ENCODE data around the gene DIP2C.
"Not testable (repeated sequence)": the region's sequence is repeated elsewhere in the genome, so short reads cannot be mapped to it uniquely, and the experiment has no call there.

DIP2C gene

GRCh38 chr10:526651-527312, 162.7 kb downstream of the DIP2C start:
- no peak for DNase-seq

GRCh38 chr10:525565-526315, 163.7 kb downstream of the DIP2C start:
- no peak for DNase-seq

GRCh38 chr10:523925-524324, 165.5 kb downstream of the DIP2C start:
- no peak for DNase-seq

DNA sequence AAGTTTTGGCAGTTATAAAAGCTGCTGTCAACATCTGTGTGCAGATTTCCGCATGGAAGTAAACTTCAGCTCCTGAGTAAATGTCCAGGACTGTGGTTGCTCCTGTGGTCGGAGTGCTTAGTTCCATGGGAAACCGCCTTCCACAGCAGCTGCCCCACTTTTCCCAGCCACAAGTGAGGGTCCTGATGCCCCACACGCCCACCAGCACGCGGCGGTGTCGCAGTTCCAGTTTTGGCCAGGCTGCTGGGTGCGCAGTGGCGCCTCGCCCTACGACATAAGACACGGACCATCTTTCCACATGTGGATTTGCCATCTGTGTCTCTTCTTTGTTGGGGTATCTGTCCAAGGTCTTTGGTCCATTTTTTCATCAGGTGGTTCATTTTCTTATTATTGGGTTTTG, 167.1 kb downstream of the DIP2C start:
- DNase-seq, result no peak

DNA sequence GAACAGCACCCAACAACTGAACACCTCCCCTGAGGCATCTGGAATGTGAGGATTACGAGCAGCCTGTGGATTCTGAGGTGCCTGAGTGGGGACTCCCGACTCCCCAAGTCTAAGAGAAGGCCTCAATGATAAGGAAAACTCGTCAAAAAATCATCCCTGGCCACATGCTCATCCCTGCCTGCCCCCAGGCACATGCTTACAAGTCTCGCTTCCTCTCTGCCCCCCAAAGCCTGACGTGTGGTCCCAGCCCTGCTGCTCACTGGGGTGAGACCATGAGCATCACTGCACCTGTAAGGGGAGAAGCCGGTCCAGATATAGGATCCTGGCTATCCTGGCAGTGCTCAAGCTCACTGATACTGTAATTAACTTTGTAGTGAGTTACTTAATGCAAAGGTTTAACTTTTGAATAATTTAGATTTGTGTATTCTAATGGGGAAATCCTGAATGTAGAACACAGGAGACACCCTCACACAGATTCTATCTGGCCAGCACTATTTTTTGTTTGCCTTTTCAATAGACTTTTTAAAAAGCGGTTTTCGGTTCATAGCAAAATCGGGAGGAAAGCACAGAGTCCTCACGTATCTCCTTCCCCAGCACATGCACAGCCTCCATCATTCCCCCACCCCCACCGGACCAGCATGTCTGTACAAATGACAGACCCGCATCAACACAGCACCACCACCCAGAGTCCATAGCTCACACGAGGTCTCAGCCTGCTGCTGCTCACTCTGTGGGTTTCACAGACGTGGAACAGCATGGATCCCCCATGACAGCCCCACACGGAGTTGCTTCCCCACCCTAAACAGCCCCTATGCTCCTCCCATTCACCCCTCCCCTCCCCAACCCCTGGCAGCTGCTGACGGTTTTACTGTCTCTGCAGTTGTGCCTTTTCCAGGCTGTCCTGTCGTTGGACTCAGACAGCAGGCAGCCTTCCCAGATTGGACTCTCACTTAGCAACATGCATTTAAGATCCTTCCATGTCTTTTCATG, 167.9 kb downstream of the DIP2C start:
- DNase-seq, result no peak

DNA sequence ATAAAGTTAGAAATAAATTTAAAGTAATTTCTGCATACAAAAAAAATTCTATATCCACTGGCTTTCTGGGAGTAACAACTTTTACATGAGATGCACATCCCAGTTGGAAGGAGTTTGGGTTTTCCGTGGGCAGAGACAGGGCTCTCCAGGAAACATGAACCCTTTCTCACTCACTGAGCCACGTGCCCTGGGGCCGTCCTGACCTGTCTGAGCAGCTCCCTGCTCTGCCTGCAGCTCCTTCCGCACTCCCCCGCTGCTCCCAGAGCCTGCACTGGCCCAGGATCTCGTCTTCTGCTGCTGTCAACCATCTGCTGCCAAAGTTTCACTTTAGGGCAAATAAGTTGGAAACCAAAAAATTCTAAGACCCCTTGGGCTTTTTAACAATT, 169.1 kb downstream of the DIP2C start:
- no peak for DNase-seq

DNA sequence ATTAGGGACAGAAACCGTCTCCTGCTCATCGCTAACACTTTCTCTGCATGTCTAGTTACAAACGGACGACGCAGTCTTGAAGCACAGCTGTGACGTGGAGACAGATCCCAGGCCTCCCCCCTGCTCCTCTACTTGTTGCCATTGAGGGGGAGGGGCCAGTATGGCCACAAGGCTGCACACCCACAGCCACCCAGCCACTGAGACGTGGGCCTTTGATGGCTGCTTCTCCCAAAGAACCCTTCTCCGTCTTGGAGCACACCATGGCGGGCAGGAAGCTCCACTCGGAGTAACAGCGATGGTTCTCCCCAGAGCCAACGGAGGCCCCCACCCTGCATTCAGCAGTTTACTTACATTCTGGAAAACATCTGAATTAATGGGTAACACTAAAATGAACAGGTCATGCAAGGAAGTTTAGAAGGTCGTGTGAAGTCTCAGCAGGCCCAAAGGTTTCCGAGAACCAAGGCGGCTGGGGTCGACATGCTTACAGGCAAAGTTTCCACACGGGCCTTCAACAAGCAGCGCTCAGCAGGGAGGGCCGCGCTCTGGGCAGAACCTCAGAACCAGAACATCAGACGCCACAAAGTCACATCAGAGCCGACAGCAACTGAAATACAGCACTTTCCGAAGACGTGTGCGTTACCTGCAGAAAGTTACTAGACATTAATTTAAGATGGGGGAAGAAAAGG, 169.6 kb downstream of the DIP2C start:
- no peak for DNase-seq

DNA sequence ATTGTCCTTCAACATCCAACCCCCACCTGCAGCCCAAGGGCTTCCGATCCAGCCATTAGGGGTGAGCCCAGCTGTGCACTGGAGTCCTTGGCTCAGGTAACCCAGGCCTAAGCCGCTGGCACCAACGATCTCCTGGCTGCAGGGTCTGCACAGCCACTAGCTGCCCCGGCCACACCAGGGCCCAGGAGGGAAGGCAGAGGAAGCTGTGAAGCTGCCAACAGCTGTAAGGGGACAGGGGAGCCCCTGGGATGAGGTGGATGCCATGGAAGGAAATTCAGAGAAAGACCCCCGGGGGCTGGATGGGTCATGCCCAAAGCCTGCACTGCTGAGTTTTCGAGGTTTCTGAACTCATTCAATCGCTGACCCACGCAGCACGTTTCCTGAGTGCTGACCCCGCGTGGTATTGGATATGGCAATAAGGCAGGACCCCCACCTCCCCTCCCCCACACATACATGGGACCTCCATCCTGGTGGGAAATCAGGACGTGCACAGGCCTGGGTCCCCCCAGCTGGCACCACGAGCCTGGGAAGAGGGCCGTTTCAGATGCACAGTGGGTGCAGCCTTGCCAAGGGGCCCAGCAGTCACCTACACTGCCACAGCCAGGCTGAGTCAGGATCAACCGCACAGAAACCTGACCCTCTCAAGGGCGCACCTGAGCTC, 170.3 kb downstream of the DIP2C start:
- DNase-seq, result no peak

DNA sequence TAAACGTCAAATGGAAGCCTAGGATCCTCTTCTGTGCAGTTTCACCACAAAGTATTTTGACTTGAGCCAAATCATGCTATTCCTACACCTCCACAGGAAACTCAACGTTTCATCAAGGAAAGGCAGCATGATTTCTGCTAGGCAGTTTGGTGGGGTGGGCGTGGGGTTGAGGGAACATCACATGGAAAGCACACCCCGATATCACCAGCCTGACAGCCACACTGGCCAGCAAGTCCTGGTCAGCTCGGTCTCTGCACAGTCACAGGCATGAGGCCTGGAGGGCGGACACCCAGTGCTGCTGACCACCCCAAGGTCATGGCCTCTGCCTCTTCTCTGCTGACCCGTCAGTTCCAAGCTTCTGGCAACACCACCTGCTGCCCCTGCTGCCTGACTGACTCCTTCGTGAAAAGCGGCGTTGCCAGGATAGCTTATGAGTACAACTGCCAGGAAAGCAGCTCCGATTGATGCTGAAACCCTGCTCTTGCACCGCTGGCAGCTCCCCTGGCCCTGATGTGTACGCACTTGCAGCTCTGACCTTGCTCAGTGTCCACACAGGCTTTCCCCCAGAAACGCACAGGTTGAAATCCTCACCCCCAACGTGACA, 171.5 kb downstream of the DIP2C start:
- no peak for DNase-seq

- DNase-seq, result no peak
Observed at GRCh38 chr10:517241-517830, 172.1 kb downstream of the DIP2C start.

GRCh38 chr10:516764-517163, 172.7 kb downstream of the DIP2C start:
- no peak for DNase-seq

GRCh38 chr10:515674-516073, 173.8 kb downstream of the DIP2C start:
- DNase-seq, result no peak

DNA sequence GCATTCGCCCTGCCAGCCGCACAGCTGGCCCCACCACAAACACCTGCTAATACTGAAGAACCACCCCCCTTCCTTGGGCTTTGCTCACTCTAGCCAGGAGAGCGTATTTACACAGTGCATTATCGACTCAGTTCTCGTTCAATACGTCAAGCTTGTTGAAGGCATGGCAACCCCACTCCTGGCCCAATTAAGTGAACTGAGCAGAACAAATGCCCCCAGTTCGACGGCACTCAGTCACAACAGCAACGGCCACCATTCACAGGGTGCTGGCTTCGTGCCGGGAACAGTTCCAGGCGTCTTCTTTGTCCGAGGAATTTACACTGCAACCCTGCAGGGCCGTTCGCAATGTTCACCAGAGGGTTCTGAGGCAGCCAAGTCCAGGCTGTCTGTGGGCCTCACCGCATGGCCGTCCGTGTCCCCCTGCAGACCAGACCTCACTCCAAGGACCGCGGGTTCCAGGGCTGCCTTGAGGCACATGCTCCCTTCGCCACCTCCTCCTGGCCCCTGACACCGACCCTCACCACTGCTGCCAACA, 175.3 kb downstream of the DIP2C start:
- no peak for DNase-seq

DNA sequence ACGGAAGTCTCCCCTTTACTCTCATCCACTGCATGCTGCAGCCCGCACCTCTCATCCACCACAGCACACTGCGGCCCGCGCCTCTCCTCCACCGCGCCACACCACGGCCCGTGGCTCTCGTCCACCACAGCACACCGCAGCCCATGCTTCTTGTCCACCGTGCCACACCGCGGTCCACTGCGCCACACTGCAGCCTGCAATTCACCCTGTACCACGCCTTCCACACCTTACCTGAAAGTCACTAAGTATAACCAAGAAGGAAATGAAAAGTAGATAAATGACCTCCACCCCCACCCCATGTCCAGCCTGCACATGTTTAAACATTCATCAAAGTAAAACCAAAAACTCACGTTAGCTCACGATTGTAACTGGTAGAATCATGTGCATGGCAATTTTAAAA, 176.1 kb downstream of the DIP2C start:
- no peak for DNase-seq

GRCh38 chr10:512661-513060, 176.8 kb downstream of the DIP2C start:
- not testable (repeated sequence) for DNase-seq

- no peak for DNase-seq
Observed at GRCh38 chr10:511849-512191, 177.6 kb downstream of the DIP2C start.

GRCh38 chr10:511101-511848, 178.2 kb downstream of the DIP2C start:
- DNase-seq, result peak; percentile 62

DNA sequence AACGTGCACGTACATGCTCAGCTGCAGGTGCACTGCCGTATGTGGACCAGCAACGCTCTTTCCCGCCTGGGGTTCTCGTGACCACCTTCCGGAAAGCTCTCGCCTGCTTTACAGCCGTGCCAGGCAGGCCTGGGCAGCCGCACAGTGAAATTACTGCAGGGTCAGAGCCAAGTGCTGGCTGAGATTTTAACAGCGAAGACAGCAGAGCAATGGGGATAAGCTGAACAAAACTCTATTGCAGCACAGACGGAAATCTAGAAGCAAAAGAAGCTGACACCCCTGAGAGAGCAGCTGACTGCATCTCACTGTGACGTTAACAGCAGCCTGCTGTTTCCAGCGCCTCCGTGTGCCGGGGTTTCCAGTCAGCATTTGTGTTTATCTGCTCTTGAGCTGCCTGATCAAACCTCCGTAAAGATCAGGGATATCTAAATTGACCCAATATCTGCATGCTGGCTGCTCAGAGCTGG, 179.0 kb downstream of the DIP2C start:
- DNase-seq, result no peak

GRCh38 chr10:509361-510102, 179.9 kb downstream of the DIP2C start:
- no peak for DNase-seq

DNA sequence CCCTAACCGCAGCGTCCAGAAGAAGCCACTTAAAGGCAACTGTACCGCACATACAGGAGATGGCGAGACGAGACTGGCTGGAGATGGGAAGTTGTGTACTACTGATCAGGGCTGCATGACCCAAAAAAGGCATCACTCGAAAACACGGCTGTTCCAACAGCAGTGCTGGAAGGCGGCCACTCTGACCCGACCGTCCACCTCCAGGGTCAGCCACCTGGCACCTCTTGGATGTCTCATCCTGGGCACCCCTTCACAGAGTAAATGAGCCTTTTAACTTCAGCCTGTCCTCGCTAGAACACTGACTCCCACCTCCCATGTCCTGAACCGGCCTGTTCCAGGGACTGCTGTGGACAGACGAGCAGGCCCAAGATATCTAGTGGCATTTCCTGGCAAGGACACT, 180.7 kb downstream of the DIP2C start:
- no peak for DNase-seq

All from central memory CD4-positive, alpha-beta T cell (primary cell).